Keratinocyte (primary cell): ENCODE measurements around the gene WNT6. TPM values are rescaled to one million over a fixed set of nuclear protein-coding genes. Genes with fewer than 3 reads are reported as not detected.

Experiments used
- DNase-seq: peaks from one replicate; pipeline ENCODE4 v3.0.0-alpha.2; 2011; ENCODE audit warnings: low read depth, missing footprints, low spot score
- FAIRE-seq: peaks from 2 replicates; lab custom pipeline; 2011; peaks lifted over from hg19 to GRCh38; lab: Jason Lieb, UNC
- H2AFZ ChIP-seq: 2 replicates; pipeline ENCODE4 v1.6.0; 2012; ENCODE audit warnings: low read length, control low read depth, inconsistent platforms; ENCODE audit not compliant: control insufficient read depth
- H3K27ac ChIP-seq: 2 replicates; pipeline ENCODE4 v1.5.1; 2011; ENCODE audit warnings: low read length; ENCODE audit not compliant: control insufficient read depth, insufficient read depth
- H3K27me3 ChIP-seq: 3 replicates; pipeline ENCODE4 v1.6.0; 2011; ENCODE audit warnings: low read length; ENCODE audit not compliant: control insufficient read depth, insufficient read depth; ENCODE audit errors: extremely low read depth
- H3K36me3 ChIP-seq, 2 experiments: 2 replicates in 1 of 2; 3 replicates in 1 of 2; pipeline ENCODE4 v1.5.1; 2011; ENCODE audit warnings: low read length in 2 of 2, mild to moderate bottlenecking in 1 of 2; ENCODE audit not compliant: control insufficient read depth in 2 of 2, insufficient read depth in 2 of 2; ENCODE audit errors: extremely low read depth in 1 of 2
- H3K4me1 ChIP-seq: 3 replicates; pipeline ENCODE4 v1.5.1; 2011; ENCODE audit warnings: low read length; ENCODE audit not compliant: control insufficient read depth, insufficient read depth; ENCODE audit errors: extremely low read depth
- H3K4me2 ChIP-seq: 3 replicates; pipeline ENCODE4 v1.6.0; 2011; ENCODE audit warnings: low read depth, low read length; ENCODE audit not compliant: control insufficient read depth, insufficient read depth; ENCODE audit errors: extremely low read depth
- H3K4me3 ChIP-seq, 3 experiments: fragments of 200-600 bp in 1 of 3; sonication (generic) in 1 of 3; 2 replicates in 2 of 3; 3 replicates in 1 of 3; pipeline ENCODE4 v1.5.1; 2011 to 2016; ENCODE audit warnings: low read length in 3 of 3, mild to moderate bottlenecking in 3 of 3, control low read depth in 2 of 3, inconsistent platforms in 1 of 3, low read depth in 1 of 3, mixed read lengths in 1 of 3, mixed run types in 1 of 3, moderate library complexity in 1 of 3; ENCODE audit not compliant: control insufficient read depth in 2 of 3, insufficient read depth in 2 of 3; ENCODE audit errors: extremely low read depth in 1 of 3
- H3K79me2 ChIP-seq: 2 replicates; pipeline ENCODE4 v1.6.0; 2012; ENCODE audit warnings: low read length; ENCODE audit not compliant: control insufficient read depth, insufficient read depth
- H3K9ac ChIP-seq: 3 replicates; pipeline ENCODE4 v1.6.0; 2011; ENCODE audit warnings: low read length; ENCODE audit not compliant: control insufficient read depth, insufficient read depth; ENCODE audit errors: extremely low read depth
- H3K9me1 ChIP-seq: 3 replicates; pipeline ENCODE4 v1.6.0; 2011; ENCODE audit warnings: low read length; ENCODE audit not compliant: control insufficient read depth, insufficient read depth; ENCODE audit errors: extremely low read depth
- H3K9me3 ChIP-seq: 2 replicates; pipeline ENCODE4 v1.5.1; 2012; ENCODE audit warnings: low read depth, low read length; ENCODE audit not compliant: control insufficient read depth
- H4K20me1 ChIP-seq: 3 replicates; pipeline ENCODE4 v1.6.0; 2011; ENCODE audit warnings: low read length; ENCODE audit not compliant: control insufficient read depth, insufficient read depth; ENCODE audit errors: extremely low read depth
- CTCF ChIP-seq, 3 experiments: IDR thresholded peaks in 1 of 3; conservative IDR thresholded peaks in 1 of 3; optimal IDR thresholded peaks in 1 of 3; 2 replicates in 2 of 3; 3 replicates in 1 of 3; pipeline versions ENCODE3 to v1.5.1; 2011; ENCODE audit warnings: low read length in 3 of 3, mild to moderate bottlenecking in 3 of 3, moderate library complexity in 2 of 3, control low read depth in 1 of 3, inconsistent platforms in 1 of 3; ENCODE audit not compliant: insufficient read depth in 2 of 3; ENCODE audit errors: extremely low read depth in 1 of 3
- EZH2 ChIP-seq: IDR thresholded peaks from one replicate; pipeline ENCODE4 v1.6.1; 2012; ENCODE audit warnings: inconsistent platforms, mild to moderate bottlenecking, low read length, moderate library complexity
- dilution Hi-C: fragments of 300-500 bp; cut with MboI; formaldehyde crosslinking; loops from one replicate; pipeline ENCODE4 v1.7.0; 2020; ENCODE audit warnings: low sequenced_read_pairs; ENCODE audit not compliant: extremely low pct_ligation_motif_present
- polyA minus RNA-seq, 3 experiments: library from RNA; depleted of rRNA, polyadenylated mRNA; stranded (reverse); fragments of >200 nt; gene quantifications; 1 replicate in 1 of 3; 2 replicates in 1 of 3; 3 replicates in 1 of 3; pipeline ENCODE4 v1.2.3, GENCODE V29; 2011
- polyA plus RNA-seq, 5 experiments: library from polyadenylated mRNA; depleted of rRNA in 3 of 5; stranded (reverse) in 3 of 5; stranded (forward) in 1 of 5; unstranded in 1 of 5; fragments of >200 nt; gene quantifications; 1 replicate in 1 of 5; 2 replicates in 3 of 5; 3 replicates in 1 of 5; pipeline versions ENCODE4 v1.2.1 to v1.2.3, GENCODE V29; 2011 to 2012; ENCODE audit warnings: missing spikeins in 2 of 5, low read depth in 1 of 5, low replicate concordance in 1 of 5

Gene WNT6
- 0.15 TPM in 1 of 3 replicates, not detected in the others for polyA plus RNA-seq
- polyA plus RNA-seq (2011; ENCODE audit: low read depth) = 0.20 TPM
- 0.12 TPM in 1 of 2 replicates, not detected in the other for polyA plus RNA-seq (2011; cell fraction: cytosol; rRNA removed)
- polyA plus RNA-seq (2011; cell fraction: nucleus; rRNA removed) = 0.09 and 0.17 TPM in 2 replicates
- polyA plus RNA-seq (2012; ENCODE audit: low replicate concordance) = 0.27 TPM in 1 of 2 replicates, not detected in the other
- polyA minus RNA-seq = not detected in 3 replicates
- polyA minus RNA-seq (2011; cell fraction: cytosol; rRNA and poly(A)+ RNA removed) = not detected
- polyA minus RNA-seq (2011; cell fraction: nucleus; rRNA and poly(A)+ RNA removed) = not detected in 2 replicates

GRCh38 chr2:218859556-218859987, at the start of gene WNT6:
WNT6 (plus strand) TSS chr2:218859805; CDS start chr2:218860038, 233 bp downstream.
- Histone ChIP-seq H3K4me2 (peak within 1 kb of the TSS; percentile 73), H3K79me2 (no peaks in the 10 kb centered on the region), H3K9me1 (no peaks in the 10 kb centered on the region), H4K20me1 (no peaks in the 10 kb centered on the region), H3K4me3 (peak within 1 kb of the TSS; percentile 22 to 54 (median 46)), H3K4me1 (peaks cover 10% of the 10 kb centered on the region), H2AFZ (no peak within 1 kb of the TSS), H3K9me3 (no peaks in the 10 kb centered on the region), H3K9ac (peak within 1 kb of the TSS; percentile 2), H3K27me3 (peaks cover 63% of the 10 kb centered on the region), H3K27ac (no peak within 1 kb of the TSS), H3K36me3 (no peaks in the 10 kb centered on the region)
- TF ChIP-seq EZH2 = no peak
- no peak for TF ChIP-seq CTCF (optimal IDR thresholded peaks at IDR 0.05 in 1 of 3, IDR thresholded peaks at IDR 0.05 in 1 of 3, conservative IDR thresholded peaks at IDR 0.05 in 1 of 3; ENCODE audit: extremely low read depth in 1 of 3, insufficient read depth in 2 of 3, low read length in 3 of 3)
- no peak for FAIRE-seq
- dilution Hi-C loops = no loop called here
- no peak for DNase-seq

- no peak for FAIRE-seq
- Histone ChIP-seq H3K27me3 (peaks cover 9% of the 10 kb centered on the region), H3K4me3 (no peak overlapping the region), H3K79me2 (no peaks in the 10 kb centered on the region), H3K4me2 (no peak overlapping the region), H4K20me1 (no peaks in the 10 kb centered on the region), H3K9me3 (no peaks in the 10 kb centered on the region), H3K9ac (no peak overlapping the region), H2AFZ (no peak overlapping the region), H3K27ac (no peak overlapping the region), H3K4me1 (peaks cover 13% of the 10 kb centered on the region), H3K9me1 (no peaks in the 10 kb centered on the region), H3K36me3 (no peaks in the 10 kb centered on the region)
- DNase-seq = no peak
- TF ChIP-seq EZH2 = no peak
- TF ChIP-seq CTCF (optimal IDR thresholded peaks at IDR 0.05 in 1 of 3, IDR thresholded peaks at IDR 0.05 in 1 of 3, conservative IDR thresholded peaks at IDR 0.05 in 1 of 3; ENCODE audit: extremely low read depth in 1 of 3, insufficient read depth in 2 of 3, low read length in 3 of 3) = no peak
- dilution Hi-C loops = no loop called here
Measured at GRCh38 chr2:218810256-218810655, 49.3 kb upstream of the WNT6 start.
